ENCODE data around the gene NF1.

DNA sequence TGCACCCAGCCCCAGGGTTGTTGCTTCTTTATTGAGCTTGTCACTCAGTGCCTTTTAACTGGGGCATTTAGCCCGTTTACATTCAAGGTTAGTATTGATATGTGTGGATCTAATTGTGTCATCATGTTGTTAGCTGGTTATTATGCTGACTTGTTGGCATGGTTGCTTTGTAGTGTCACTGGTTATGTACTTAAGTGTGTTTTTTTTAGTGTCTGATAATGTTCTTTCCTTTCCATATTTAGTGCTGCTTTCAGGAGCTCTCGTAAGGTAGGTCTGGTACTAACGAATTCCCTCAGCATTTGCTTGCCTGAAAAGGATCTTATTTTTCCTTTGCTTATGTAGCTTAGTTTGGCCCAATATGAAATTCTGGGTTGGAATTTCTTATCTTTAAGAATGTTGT, 33.5 kb downstream of the NF1 start:
- TF ChIP-seq, protein P1, sequence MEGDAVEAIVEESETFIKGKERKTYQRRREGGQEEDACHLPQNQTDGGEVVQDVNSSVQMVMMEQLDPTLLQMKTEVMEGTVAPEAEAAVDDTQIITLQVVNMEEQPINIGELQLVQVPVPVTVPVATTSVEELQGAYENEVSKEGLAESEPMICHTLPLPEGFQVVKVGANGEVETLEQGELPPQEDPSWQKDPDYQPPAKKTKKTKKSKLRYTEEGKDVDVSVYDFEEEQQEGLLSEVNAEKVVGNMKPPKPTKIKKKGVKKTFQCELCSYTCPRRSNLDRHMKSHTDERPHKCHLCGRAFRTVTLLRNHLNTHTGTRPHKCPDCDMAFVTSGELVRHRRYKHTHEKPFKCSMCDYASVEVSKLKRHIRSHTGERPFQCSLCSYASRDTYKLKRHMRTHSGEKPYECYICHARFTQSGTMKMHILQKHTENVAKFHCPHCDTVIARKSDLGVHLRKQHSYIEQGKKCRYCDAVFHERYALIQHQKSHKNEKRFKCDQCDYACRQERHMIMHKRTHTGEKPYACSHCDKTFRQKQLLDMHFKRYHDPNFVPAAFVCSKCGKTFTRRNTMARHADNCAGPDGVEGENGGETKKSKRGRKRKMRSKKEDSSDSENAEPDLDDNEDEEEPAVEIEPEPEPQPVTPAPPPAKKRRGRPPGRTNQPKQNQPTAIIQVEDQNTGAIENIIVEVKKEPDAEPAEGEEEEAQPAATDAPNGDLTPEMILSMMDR (IDR thresholded peaks at IDR 0.05 in 8 of 11, conservative IDR thresholded peaks at IDR 0.05 in 3 of 11): no peak
- no peak for TF ChIP-seq POLR2AphosphoS5 (IDR thresholded peaks at IDR 0.05)
